OCI-LY1 (cell line): ENCODE measurements around the gene TUBD1.

Experiments
- EZH2 ChIP-seq: fragments of 200-600 bp; sonication (generic), shearing (Covaris generic); IDR thresholded peaks from 2 replicates; pipeline ENCODE4 v1.8.0; 2017; ENCODE audit warnings: borderline replicate concordance, mixed run types, mild to moderate bottlenecking, antibody characterized with exemption, low read length, moderate library complexity, mixed read lengths
- TF ChIP-seq, protein P1 (sequence below): fragments of 200-600 bp; sonication (generic), shearing (Covaris generic); IDR thresholded peaks from 2 replicates; pipeline ENCODE4 v1.5.1; 2017; ENCODE audit warnings: mild to moderate bottlenecking, antibody characterized with exemption, low read length, moderate library complexity, mixed read lengths

DNA sequence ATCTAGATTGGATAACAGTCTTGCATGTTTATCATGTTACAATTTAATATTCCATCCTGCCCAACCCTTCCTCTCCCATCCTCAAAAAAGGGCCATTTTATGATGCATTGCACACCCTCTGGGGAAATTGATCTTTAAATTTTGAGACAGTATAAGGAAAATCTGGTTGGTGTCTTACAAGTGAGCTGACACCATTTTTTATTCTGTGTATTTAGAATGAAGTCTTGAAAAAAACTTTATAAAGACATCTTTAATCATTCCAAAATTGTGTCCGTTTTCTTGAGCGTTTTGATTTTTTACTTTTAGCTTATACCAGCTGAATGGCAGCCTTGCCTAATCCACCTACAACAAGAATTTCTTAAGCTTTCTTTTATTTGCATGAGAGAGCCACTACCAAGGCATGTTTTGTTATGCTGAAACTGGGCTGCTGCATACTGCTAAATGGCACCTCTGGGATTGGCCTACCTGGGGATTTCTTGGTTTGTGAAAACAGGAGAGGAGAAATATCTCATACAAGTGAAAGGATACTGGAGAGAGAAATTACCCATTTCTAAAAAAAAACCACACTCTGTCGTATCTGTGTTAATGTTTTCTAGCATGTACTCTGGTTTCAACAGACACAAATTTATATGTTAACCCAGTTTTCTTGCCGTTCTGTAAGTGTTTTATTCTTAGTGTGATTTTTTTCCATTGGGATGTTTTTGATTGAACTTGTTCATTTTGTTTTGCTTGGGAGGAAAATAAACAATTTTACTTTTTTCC lies 52.2 kb downstream of the TUBD1 start:
- TF ChIP-seq, protein P1, sequence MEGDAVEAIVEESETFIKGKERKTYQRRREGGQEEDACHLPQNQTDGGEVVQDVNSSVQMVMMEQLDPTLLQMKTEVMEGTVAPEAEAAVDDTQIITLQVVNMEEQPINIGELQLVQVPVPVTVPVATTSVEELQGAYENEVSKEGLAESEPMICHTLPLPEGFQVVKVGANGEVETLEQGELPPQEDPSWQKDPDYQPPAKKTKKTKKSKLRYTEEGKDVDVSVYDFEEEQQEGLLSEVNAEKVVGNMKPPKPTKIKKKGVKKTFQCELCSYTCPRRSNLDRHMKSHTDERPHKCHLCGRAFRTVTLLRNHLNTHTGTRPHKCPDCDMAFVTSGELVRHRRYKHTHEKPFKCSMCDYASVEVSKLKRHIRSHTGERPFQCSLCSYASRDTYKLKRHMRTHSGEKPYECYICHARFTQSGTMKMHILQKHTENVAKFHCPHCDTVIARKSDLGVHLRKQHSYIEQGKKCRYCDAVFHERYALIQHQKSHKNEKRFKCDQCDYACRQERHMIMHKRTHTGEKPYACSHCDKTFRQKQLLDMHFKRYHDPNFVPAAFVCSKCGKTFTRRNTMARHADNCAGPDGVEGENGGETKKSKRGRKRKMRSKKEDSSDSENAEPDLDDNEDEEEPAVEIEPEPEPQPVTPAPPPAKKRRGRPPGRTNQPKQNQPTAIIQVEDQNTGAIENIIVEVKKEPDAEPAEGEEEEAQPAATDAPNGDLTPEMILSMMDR, result no peak
- TF ChIP-seq EZH2, result no peak
